Activated CD8-positive, alpha-beta memory T cell treated with anti-CD3 and anti-CD28 coated beads, Interleukin-2, amount 10 ng/mL, durations not matched to agents 7 days and 5 days (primary cell): ENCODE measurements around the gene PHGDH. TPM values are rescaled to one million over a fixed set of nuclear protein-coding genes. Genes with fewer than 3 reads are reported as not detected.
"Not testable (repeated sequence)": the region's sequence is repeated elsewhere in the genome, so short reads cannot be mapped to it uniquely, and the experiment has no call there.

Experiments used
- ATAC-seq: fragments of 150-1000 bp; cut with Tn5 transposase; one replicate; pipeline ENCODE4 v1.10.0; 2021; ENCODE audit warnings: moderate library complexity
- CTCF ChIA-PET: fragments of 350-600 bp; sonication (Branson Sonifier 250); formaldehyde crosslinking; loops from one replicate; lab custom pipeline; 2021; ENCODE audit warnings: antibody characterized with exemption; lab: Charles Lee
- DNase-seq: peaks from one replicate; pipeline ENCODE4 v3.0.0-alpha.2; 2020
- H3K27ac Mint-ChIP-seq: one replicate; pipeline ENCODE4 v1.8.0; 2021; ENCODE audit warnings: mild to moderate bottlenecking, mixed read lengths
- H3K27me3 Mint-ChIP-seq: one replicate; pipeline ENCODE4 v1.8.0; 2021; ENCODE audit warnings: mixed read lengths
- H3K36me3 Mint-ChIP-seq: one replicate; pipeline ENCODE4 v1.8.0; 2021; ENCODE audit warnings: mild to moderate bottlenecking, mixed read lengths
- H3K4me1 Mint-ChIP-seq: one replicate; pipeline ENCODE4 v1.8.0; 2021; ENCODE audit warnings: mixed read lengths
- H3K4me3 Mint-ChIP-seq: one replicate; pipeline ENCODE4 v1.8.0; 2021; ENCODE audit warnings: mild to moderate bottlenecking, moderate library complexity, mixed read lengths
- H3K9me3 Mint-ChIP-seq: one replicate; pipeline ENCODE4 v1.8.0; 2022; ENCODE audit warnings: low read depth, mixed read lengths
- total RNA-seq, 2 experiments: library from RNA; stranded (reverse); gene quantifications; one replicate each; pipeline ENCODE4 v1.2.3, GENCODE V29; 2021

Gene PHGDH
- total RNA-seq, 2 experiments from 2014 or later, result 165 to 209 TPM

- DNase-seq (no peak), ATAC-seq (no peak)
- no peaks in the 10 kb centered on the region for H3K4me1 Mint-ChIP-seq
- H3K36me3 Mint-ChIP-seq, result peaks cover 4% of the 10 kb centered on the region
- no peak overlapping the region for H3K4me3 Mint-ChIP-seq
- peaks cover 17% of the 10 kb centered on the region for H3K9me3 Mint-ChIP-seq
- CTCF ChIA-PET, result interaction anchor here (0.6 kb wide), 1 partner anchor 40 kb away, joined by 3 read pairs; no protein-coding TSS in a partner anchor
- H3K27me3 Mint-ChIP-seq, result peaks cover 42% of the 10 kb centered on the region
- H3K27ac Mint-ChIP-seq, result no peak overlapping the region
Observed at GRCh38 chr1:119703666-119704450, 7.9 kb upstream of the PHGDH start.

GRCh38 chr1:119706599-119706998 lies 5.1 kb upstream of the PHGDH start:
- H3K4me3 Mint-ChIP-seq, result not testable (repeated sequence)

GRCh38 chr1:119711356-119711803 lies 354 bp upstream of the PHGDH start:
- H3K27me3 Mint-ChIP-seq, result peaks cover 41% of the 10 kb centered on the region
- peak overlapping the region; percentile 86 for H3K27ac Mint-ChIP-seq
- peaks cover 18% of the 10 kb centered on the region for H3K36me3 Mint-ChIP-seq
- H3K4me1 Mint-ChIP-seq, result peaks cover 36% of the 10 kb centered on the region
- CTCF ChIA-PET, result interaction anchor here (0.6 to 2.7 kb wide), 2 partner anchors 36 to 436 kb away, joined by 3 to 8 read pairs; no protein-coding TSS in a partner anchor
- not testable (repeated sequence) for H3K9me3 Mint-ChIP-seq, DNase-seq, ATAC-seq
- H3K4me3 Mint-ChIP-seq, result peak overlapping the region; percentile 97

More at GRCh38 chr1:119706599-119706998, 5.1 kb upstream of the PHGDH start:
- peaks cover 53% of the 10 kb centered on the region for H3K27me3 Mint-ChIP-seq
- H3K27ac Mint-ChIP-seq, DNase-seq, ATAC-seq, H3K36me3 Mint-ChIP-seq, H3K4me1 Mint-ChIP-seq, CTCF ChIA-PET: not testable (repeated sequence)
- peaks cover 11% of the 10 kb centered on the region for H3K9me3 Mint-ChIP-seq

GRCh38 chr1:119712342-119713038 lies 756 bp downstream of the PHGDH start:
- CTCF ChIA-PET, result interaction anchor here (2.7 kb wide), 1 partner anchor 37 kb away, joined by 8 read pairs; no protein-coding TSS in a partner anchor
- peak overlapping the region; percentile 86 for H3K27ac Mint-ChIP-seq

GRCh38 chr1:119713039-119713748 lies 1.5 kb downstream of the PHGDH start:
- Mint-ChIP-seq H3K27ac (peak overlapping the region; percentile 81), H3K4me1 (peaks cover 45% of the 10 kb centered on the region), H3K36me3 (peaks cover 18% of the 10 kb centered on the region), H3K27me3 (peaks cover 33% of the 10 kb centered on the region), H3K9me3 (no peaks in the 10 kb centered on the region), H3K4me3 (peak overlapping the region; percentile 97)
- no peak for DNase-seq
- ATAC-seq, result no peak
- CTCF ChIA-PET, result no interaction called here

More at GRCh38 chr1:119712342-119713038, 756 bp downstream of the PHGDH start:
- ATAC-seq (peak; percentile 63), DNase-seq (peak; percentile 79)
- H3K27me3 Mint-ChIP-seq, result peaks cover 38% of the 10 kb centered on the region
- H3K4me1 Mint-ChIP-seq, result peaks cover 40% of the 10 kb centered on the region
- H3K4me3 Mint-ChIP-seq, result peak overlapping the region; percentile 97
- H3K36me3 Mint-ChIP-seq, result peaks cover 18% of the 10 kb centered on the region
- H3K9me3 Mint-ChIP-seq, result no peaks in the 10 kb centered on the region

- peak overlapping the region; percentile 97 for H3K4me3 Mint-ChIP-seq
- peaks cover 26% of the 10 kb centered on the region for H3K27me3 Mint-ChIP-seq
- H3K9me3 Mint-ChIP-seq, result no peaks in the 10 kb centered on the region
- peaks cover 50% of the 10 kb centered on the region for H3K4me1 Mint-ChIP-seq
- H3K27ac Mint-ChIP-seq, result peak overlapping the region; percentile 29
- H3K36me3 Mint-ChIP-seq, result peaks cover 18% of the 10 kb centered on the region
- ATAC-seq (no peak), DNase-seq (no peak)
- CTCF ChIA-PET, result no interaction called here
Observed at GRCh38 chr1:119713749-119714456, 2.2 kb downstream of the PHGDH start.

GRCh38 chr1:119714583-119714982 lies 2.8 kb downstream of the PHGDH start:
- H3K27me3 Mint-ChIP-seq, result peaks cover 22% of the 10 kb centered on the region
- peak overlapping the region; percentile 97 for H3K4me3 Mint-ChIP-seq
- DNase-seq (no peak), ATAC-seq (no peak)
- peaks cover 18% of the 10 kb centered on the region for H3K36me3 Mint-ChIP-seq
- peaks cover 50% of the 10 kb centered on the region for H3K4me1 Mint-ChIP-seq
- no peaks in the 10 kb centered on the region for H3K9me3 Mint-ChIP-seq
- CTCF ChIA-PET, result no interaction called here
- H3K27ac Mint-ChIP-seq, result no peak overlapping the region

- ATAC-seq (no peak), DNase-seq (no peak)
- Mint-ChIP-seq H3K9me3 (no peaks in the 10 kb centered on the region), H3K36me3 (peaks cover 20% of the 10 kb centered on the region), H3K27ac (no peak overlapping the region), H3K4me3 (peak overlapping the region; percentile 2), H3K4me1 (peaks cover 50% of the 10 kb centered on the region), H3K27me3 (peaks cover 12% of the 10 kb centered on the region)
- CTCF ChIA-PET, result interaction anchor here (0.9 kb wide), 1 partner anchor 28 kb away, joined by 3 read pairs; no protein-coding TSS in a partner anchor
Observed at GRCh38 chr1:119715542-119715941, 3.8 kb downstream of the PHGDH start.

GRCh38 chr1:119718409-119718808 lies 6.7 kb downstream of the PHGDH start:
- DNase-seq (no peak), ATAC-seq (no peak)
- peaks cover 30% of the 10 kb centered on the region for H3K36me3 Mint-ChIP-seq
- CTCF ChIA-PET, result interaction anchor here (1.0 kb wide), 1 partner anchor 26 kb away, joined by 4 read pairs; no protein-coding TSS in a partner anchor
- H3K27ac Mint-ChIP-seq, result no peak overlapping the region
- H3K4me1 Mint-ChIP-seq, result peaks cover 40% of the 10 kb centered on the region
- H3K27me3 Mint-ChIP-seq, result no peaks in the 10 kb centered on the region
- no peaks in the 10 kb centered on the region for H3K9me3 Mint-ChIP-seq
- no peak overlapping the region for H3K4me3 Mint-ChIP-seq

GRCh38 chr1:119718972-119719371 lies 7.2 kb downstream of the PHGDH start:
- Mint-ChIP-seq H3K27me3 (no peaks in the 10 kb centered on the region), H3K4me1 (peaks cover 35% of the 10 kb centered on the region), H3K27ac (no peak overlapping the region), H3K4me3 (no peak overlapping the region), H3K9me3 (no peaks in the 10 kb centered on the region), H3K36me3 (peaks cover 26% of the 10 kb centered on the region)
- no peak for ATAC-seq
- CTCF ChIA-PET, result no interaction called here
- DNase-seq, result no peak

- ATAC-seq (no peak), DNase-seq (no peak)
- CTCF ChIA-PET, result interaction anchor here (1.7 kb wide), 1 partner anchor 24 kb away, joined by 4 read pairs; no protein-coding TSS in a partner anchor
- Mint-ChIP-seq H3K36me3 (peaks cover 23% of the 10 kb centered on the region), H3K9me3 (no peaks in the 10 kb centered on the region), H3K27ac (no peak overlapping the region), H3K27me3 (no peaks in the 10 kb centered on the region), H3K4me1 (peaks cover 18% of the 10 kb centered on the region), H3K4me3 (no peak overlapping the region)
Observed at GRCh38 chr1:119720866-119721440, 9.2 kb downstream of the PHGDH start.

GRCh38 chr1:119721896-119722295 lies 10.2 kb downstream of the PHGDH start:
- H3K27me3 Mint-ChIP-seq, result no peaks in the 10 kb centered on the region
- H3K36me3 Mint-ChIP-seq, result peaks cover 26% of the 10 kb centered on the region
- CTCF ChIA-PET, result interaction anchor here (1.7 kb wide), 1 partner anchor 23 kb away, joined by 4 read pairs; no protein-coding TSS in a partner anchor
- H3K4me3 Mint-ChIP-seq, result no peak overlapping the region
- H3K4me1 Mint-ChIP-seq, result peaks cover 11% of the 10 kb centered on the region
- H3K27ac Mint-ChIP-seq, result no peak overlapping the region
- ATAC-seq (no peak), DNase-seq (no peak)
- H3K9me3 Mint-ChIP-seq, result no peaks in the 10 kb centered on the region
